Skeletal muscle satellite cell (primary cell): Measurements from ENCODE around the gene CLEC11A.

Source experiments
- H3K27me3 ChIP-seq: 2 replicates; pipeline ENCODE4 v1.7.0; 2013; ENCODE audit warnings: low read length; ENCODE audit not compliant: control insufficient read depth, insufficient read depth
- H3K36me3 ChIP-seq: 2 replicates; pipeline ENCODE4 v1.7.0; 2013; ENCODE audit warnings: mild to moderate bottlenecking, control low read depth, low read length; ENCODE audit not compliant: insufficient read depth
- H3K4me1 ChIP-seq: 2 replicates; pipeline ENCODE4 v1.7.0; 2013; ENCODE audit warnings: low read length; ENCODE audit not compliant: control insufficient read depth, insufficient read depth
- H3K4me2 ChIP-seq: 2 replicates; pipeline ENCODE4 v1.7.0; 2013; ENCODE audit warnings: mild to moderate bottlenecking, low read length
- H3K4me3 ChIP-seq: 2 replicates; pipeline ENCODE4 v1.7.0; 2013; ENCODE audit warnings: low read length
- H3K9ac ChIP-seq: 2 replicates; pipeline ENCODE4 v1.7.0; 2013; ENCODE audit warnings: mild to moderate bottlenecking, low read depth, low read length, moderate library complexity
- H3K9me3 ChIP-seq: replicated peaks from 2 replicates; pipeline ENCODE4 v1.7.0; 2013; ENCODE audit warnings: mild to moderate bottlenecking, control low read depth, low read length

The CLEC11A gene

GRCh38 chr19:50695251-50696093 is 27.7 kb upstream of the CLEC11A start:
- H3K27me3 ChIP-seq = peaks cover 28% of the 10 kb centered on the region

GRCh38 chr19:50696094-50696483 is 27.1 kb upstream of the CLEC11A start:
- Histone ChIP-seq H3K9me3 (no peaks in the 10 kb centered on the region), H3K27me3 (peaks cover 28% of the 10 kb centered on the region), H3K4me1 (no peaks in the 10 kb centered on the region), H3K4me3 (no peak overlapping the region), H3K4me2 (no peak overlapping the region), H3K9ac (no peak overlapping the region), H3K36me3 (no peaks in the 10 kb centered on the region)

More at GRCh38 chr19:50695251-50696093, 27.7 kb upstream of the CLEC11A start:
- Histone ChIP-seq H3K4me1 (no peaks in the 10 kb centered on the region), H3K9ac (no peak overlapping the region), H3K4me3 (no peak overlapping the region), H3K9me3 (no peaks in the 10 kb centered on the region), H3K4me2 (no peak overlapping the region), H3K36me3 (no peaks in the 10 kb centered on the region)

- Histone ChIP-seq H3K36me3 (no peaks in the 10 kb centered on the region), H3K9me3 (no peaks in the 10 kb centered on the region), H3K9ac (no peak overlapping the region), H3K4me3 (no peak overlapping the region), H3K4me1 (no peaks in the 10 kb centered on the region), H3K27me3 (peaks cover 25% of the 10 kb centered on the region), H3K4me2 (no peak overlapping the region)
Measured at GRCh38 chr19:50697414-50698124, 25.6 kb upstream of the CLEC11A start.

DNA sequence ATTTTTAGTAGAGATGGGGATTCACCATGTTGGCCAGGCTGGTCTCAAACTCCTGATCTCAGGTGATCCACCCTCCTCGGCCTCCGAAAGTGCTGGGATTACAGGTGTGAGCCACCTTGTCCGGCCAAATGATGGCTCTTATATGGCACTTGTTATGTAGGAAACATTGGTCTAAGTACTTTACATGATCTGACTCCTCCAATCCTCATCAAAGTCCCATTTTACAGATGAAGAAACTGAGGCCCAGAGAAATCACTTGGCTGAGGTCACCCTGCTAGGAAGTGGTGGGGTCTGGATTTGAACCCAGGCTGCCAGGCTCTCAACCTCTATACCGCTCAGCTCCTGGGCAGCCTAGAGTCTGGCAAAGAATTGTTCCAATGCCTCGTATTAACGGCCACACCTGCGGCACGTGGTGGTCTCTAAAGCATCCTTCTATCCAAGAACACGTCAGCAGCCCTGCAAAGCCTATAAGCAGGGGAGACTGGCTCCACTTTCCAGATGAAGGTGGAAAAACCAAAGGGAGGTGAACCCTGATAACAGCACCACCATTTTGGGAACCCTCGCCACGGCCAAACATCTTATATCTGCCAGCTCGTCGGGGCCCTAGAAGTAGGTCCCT is 21.7 kb upstream of the CLEC11A start:
- Histone ChIP-seq H3K4me1 (peaks cover 3% of the 10 kb centered on the region), H3K27me3 (peaks cover 2% of the 10 kb centered on the region), H3K9ac (no peak overlapping the region), H3K36me3 (no peaks in the 10 kb centered on the region), H3K4me2 (no peak overlapping the region), H3K9me3 (no peaks in the 10 kb centered on the region), H3K4me3 (no peak overlapping the region)

- Histone ChIP-seq H3K9ac (no peak overlapping the region), H3K36me3 (no peaks in the 10 kb centered on the region), H3K9me3 (no peaks in the 10 kb centered on the region), H3K27me3 (no peaks in the 10 kb centered on the region), H3K4me3 (no peak overlapping the region), H3K4me2 (no peak overlapping the region), H3K4me1 (peaks cover 3% of the 10 kb centered on the region)
Measured at GRCh38 chr19:50702158-50702870, 20.9 kb upstream of the CLEC11A start.

DNA sequence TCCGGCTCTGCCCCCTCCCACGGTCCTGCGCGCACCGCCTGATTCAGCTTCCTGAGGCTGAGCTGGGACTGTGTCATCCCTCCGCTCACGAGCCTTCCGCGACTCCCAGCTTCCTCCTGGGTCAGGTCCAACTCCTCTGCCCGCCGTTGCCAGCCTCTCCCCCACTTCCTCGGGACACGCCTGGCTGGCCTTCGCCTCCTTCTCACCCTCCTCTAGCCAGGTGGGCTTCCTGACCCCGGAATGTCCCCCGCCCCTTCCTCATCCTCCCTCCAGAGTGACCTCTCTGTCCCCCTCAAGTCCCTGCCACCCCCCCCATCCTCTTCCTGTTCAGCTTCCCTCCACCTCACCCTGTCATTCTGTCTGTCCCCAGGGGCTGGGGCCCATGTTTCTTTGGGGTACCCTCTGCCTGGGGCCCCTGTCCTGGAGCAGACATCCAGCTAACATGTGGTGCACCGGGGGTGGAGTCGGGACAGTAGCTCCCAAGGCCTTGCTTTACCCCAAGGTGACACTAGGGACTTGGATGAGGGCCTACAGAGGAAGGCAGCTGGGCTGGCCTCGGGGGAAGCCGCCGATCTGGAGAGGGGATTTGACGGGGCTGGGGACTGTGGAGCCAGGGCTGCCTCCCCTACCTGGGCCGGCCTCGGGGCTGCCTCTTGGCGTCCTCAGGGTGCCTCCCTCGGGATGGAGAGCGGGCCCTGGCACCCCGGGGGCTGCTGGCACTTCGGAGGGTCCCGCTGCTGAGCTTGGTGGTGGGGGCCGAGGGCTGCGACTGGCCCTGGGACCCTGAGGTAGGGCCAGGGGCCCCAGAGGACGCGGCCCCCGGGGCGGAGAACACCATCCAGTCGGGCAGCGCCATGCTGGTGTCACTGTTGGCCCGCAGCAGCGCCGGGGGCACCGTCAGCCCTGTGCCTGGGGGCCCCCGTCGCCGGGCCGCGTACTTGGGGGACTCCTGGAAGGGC is 20.0 kb upstream of the CLEC11A start:
- H3K4me2 ChIP-seq = no peak overlapping the region
- H3K4me1 ChIP-seq = peaks cover 3% of the 10 kb centered on the region
- H3K4me3 ChIP-seq = no peak overlapping the region
- no peaks in the 10 kb centered on the region for H3K36me3 ChIP-seq
- H3K27me3 ChIP-seq = no peaks in the 10 kb centered on the region
- no peaks in the 10 kb centered on the region for H3K9me3 ChIP-seq
- H3K9ac ChIP-seq = no peak overlapping the region

DNA sequence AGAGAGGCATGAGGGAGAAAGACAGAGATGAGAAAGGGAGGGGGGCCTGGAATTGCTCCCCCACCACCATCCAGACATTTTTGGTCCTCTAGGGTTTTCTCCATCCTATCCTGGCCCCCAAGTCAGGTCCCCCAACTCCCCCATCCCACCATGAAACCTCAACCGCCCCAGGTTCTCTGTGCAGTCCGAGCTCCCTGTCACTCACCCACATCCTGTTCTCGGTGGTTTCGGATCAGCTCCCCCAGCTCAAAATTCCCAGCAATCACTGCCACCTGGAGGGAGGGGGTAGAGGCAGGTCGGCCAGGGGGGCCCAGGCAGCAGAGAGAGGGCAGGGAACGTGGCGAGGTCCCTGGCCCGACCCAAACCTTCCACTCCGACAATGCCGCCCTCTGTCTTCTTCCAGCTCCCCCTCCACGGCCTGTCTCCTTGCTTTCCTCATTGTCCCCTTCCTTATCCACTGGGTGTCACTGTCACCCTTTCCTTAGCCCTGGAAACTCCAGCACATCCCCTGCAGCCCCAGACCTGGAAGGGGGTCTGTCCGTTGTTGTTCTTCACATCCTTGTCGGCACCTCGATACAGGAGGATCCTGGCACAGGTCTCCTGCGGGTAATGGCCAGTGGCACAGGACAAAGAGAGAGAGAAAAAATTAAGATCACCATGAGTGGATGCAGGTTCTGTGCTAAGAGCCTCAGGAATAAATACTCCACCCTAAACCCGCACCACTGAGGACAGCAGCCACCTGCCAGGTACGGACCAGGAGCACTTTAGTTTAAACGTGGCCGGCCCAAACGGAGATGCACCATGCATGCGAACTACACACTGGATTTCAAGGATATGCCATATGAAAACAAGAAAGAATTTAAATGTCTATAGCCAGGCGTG is 19.0 kb upstream of the CLEC11A start:
- Histone ChIP-seq H3K4me1 (peaks cover 3% of the 10 kb centered on the region), H3K9ac (no peak overlapping the region), H3K4me2 (no peak overlapping the region), H3K4me3 (no peak overlapping the region), H3K27me3 (no peaks in the 10 kb centered on the region), H3K9me3 (no peaks in the 10 kb centered on the region), H3K36me3 (no peaks in the 10 kb centered on the region)

- H3K9me3 ChIP-seq = no peaks in the 10 kb centered on the region
- peaks cover 3% of the 10 kb centered on the region for H3K4me1 ChIP-seq
- H3K9ac ChIP-seq = no peak overlapping the region
- H3K4me3 ChIP-seq = no peak overlapping the region
- H3K27me3 ChIP-seq = no peaks in the 10 kb centered on the region
- no peaks in the 10 kb centered on the region for H3K36me3 ChIP-seq
- H3K4me2 ChIP-seq = no peak overlapping the region
Measured at GRCh38 chr19:50705422-50706019, 17.6 kb upstream of the CLEC11A start.

- Histone ChIP-seq H3K36me3 (no peaks in the 10 kb centered on the region), H3K27me3 (no peaks in the 10 kb centered on the region), H3K4me2 (no peak overlapping the region), H3K4me1 (peaks cover 3% of the 10 kb centered on the region), H3K9me3 (no peaks in the 10 kb centered on the region), H3K4me3 (no peak overlapping the region), H3K9ac (no peak overlapping the region)
Measured at GRCh38 chr19:50706387-50706786, 16.8 kb upstream of the CLEC11A start.
